ENCODE measurements around the gene OPA3. TPM values are rescaled to one million over a fixed set of nuclear protein-coding genes. Genes with fewer than 3 reads are reported as not detected.

OPA3 gene
- total RNA-seq, 2 donors from 2014 or later: 8.4 to 13.1 TPM

DNA sequence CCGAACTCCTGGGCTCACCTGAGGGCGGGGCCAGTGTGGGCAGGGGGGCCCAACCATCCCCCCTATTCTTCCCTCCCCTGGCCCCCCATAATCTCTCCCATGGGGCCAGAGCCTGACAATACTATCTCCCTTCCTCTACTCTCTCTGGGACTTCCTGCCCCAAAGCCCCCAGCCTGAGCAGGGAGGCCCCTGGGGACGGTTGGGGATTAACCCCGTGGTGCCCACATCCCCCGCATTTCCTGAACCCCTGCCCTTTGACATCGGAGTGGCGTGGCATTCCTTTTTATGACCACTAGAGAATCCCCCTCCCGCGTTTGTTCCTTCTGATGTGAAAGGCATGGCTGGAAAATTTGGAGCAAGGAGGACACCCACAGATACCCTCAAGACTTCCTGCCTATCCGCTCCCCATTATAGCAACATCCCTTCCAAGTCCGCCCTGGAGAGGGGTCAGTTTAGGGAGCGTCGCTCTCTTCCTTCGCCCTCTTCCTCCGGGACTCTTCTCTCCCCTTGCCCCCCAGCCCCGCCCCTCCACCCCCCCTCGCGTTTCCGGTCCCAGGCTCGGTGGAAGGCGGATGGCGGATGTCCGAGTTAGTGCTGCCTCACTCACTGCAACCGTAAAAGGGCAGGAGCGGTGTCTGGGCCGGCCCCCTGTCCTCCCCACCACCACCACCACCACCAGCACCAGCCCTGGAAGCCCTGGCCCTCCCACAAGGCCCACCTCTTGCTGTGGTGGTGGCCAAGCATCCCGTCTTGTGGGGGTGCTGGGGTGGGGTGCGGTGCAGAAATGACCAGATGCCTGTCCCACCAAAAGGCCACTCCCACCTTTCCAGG, 75.5 kb downstream of the OPA3 start:
- Histone ChIP-seq H3K27me3 (replicated peaks; ENCODE audit: insufficient read depth) (no peaks in the 10 kb centered on the region), H3K4me1 (ENCODE audit: control insufficient read depth in 1 of 2, low read depth in 2 of 2) (peaks cover 15 to 53% of the 10 kb centered on the region in 2 donors), H3K27ac (peak overlapping the region; percentile 96 to 99), H3K36me3 (no peaks in the 10 kb centered on the region), H3K9me3 (no peaks in the 10 kb centered on the region), H3K4me3 (peak overlapping the region; percentile 95)
- TF ChIP-seq, protein P1, sequence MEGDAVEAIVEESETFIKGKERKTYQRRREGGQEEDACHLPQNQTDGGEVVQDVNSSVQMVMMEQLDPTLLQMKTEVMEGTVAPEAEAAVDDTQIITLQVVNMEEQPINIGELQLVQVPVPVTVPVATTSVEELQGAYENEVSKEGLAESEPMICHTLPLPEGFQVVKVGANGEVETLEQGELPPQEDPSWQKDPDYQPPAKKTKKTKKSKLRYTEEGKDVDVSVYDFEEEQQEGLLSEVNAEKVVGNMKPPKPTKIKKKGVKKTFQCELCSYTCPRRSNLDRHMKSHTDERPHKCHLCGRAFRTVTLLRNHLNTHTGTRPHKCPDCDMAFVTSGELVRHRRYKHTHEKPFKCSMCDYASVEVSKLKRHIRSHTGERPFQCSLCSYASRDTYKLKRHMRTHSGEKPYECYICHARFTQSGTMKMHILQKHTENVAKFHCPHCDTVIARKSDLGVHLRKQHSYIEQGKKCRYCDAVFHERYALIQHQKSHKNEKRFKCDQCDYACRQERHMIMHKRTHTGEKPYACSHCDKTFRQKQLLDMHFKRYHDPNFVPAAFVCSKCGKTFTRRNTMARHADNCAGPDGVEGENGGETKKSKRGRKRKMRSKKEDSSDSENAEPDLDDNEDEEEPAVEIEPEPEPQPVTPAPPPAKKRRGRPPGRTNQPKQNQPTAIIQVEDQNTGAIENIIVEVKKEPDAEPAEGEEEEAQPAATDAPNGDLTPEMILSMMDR (IDR thresholded peaks at IDR 0.05): peak; percentile 36
- DNase-seq (ENCODE audit: low spot score) (peak; percentile 67), ATAC-seq (ENCODE audit: insufficient number of reproducible peaks, low FRiP score, low read depth) (peak; percentile 39)

DNA sequence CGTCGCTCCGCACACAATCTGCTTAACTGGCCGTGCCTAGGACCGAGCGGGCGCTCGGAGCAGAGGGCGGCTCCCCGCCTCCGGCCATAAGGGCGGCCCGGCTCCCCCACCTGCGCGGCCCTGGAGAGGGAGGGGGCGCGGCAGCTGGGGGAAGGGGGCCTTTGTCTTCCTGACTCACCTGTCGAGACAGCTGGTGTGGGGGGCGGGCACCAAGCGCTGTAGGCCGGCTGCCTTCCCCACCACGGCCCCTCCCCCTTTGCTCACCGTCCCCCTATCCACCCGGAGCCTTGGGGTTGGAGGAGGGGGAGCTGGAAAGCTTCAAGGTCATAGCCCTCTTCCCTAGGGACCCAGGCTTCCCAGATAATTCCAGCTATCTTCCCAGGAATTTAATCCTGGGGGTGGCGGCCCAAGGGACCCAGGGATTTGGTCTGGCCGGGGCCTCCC, 76.2 kb downstream of the OPA3 start:
- ATAC-seq (ENCODE audit: insufficient number of reproducible peaks, low FRiP score, low read depth): no peak
- Histone ChIP-seq H3K36me3 (no peaks in the 10 kb centered on the region), H3K4me3 (peak overlapping the region; percentile 95), H3K9me3 (no peaks in the 10 kb centered on the region), H3K27me3 (replicated peaks; ENCODE audit: insufficient read depth) (no peaks in the 10 kb centered on the region), H3K4me1 (ENCODE audit: control insufficient read depth in 1 of 2, low read depth in 2 of 2) (peaks cover 10 to 47% of the 10 kb centered on the region in 2 donors), H3K27ac (peak overlapping the region; percentile 96 to 99)
- no peak for DNase-seq (ENCODE audit: low spot score)
- TF ChIP-seq, protein P1 (IDR thresholded peaks at IDR 0.05): no peak

DNA sequence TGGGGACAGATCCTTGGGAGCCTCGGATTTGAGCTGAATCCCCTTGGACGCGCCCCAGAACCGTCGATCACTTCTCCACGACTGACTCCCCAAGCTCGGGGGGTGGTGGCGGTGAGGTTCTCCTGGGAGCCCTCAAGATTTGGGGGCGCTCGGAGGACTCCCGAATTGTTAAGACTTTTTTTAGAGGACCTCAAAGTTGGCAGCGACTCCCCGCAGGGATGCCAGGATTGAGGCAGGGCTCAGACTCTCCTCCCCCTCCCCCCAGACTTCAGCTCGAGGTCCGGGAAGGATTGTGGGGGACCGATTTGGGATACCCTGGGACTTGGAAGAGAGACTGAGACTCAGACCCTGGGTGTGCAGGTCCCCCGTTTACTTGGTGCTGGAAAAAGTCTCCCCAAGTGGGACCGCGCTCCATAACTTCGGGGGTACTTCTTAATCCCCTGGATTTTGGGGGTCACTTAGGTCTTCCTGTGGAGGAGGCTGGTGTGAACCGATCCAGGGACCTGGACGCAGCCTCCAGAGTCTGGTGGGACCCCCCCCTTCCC, 76.7 kb downstream of the OPA3 start:
- Histone ChIP-seq H3K9me3 (no peaks in the 10 kb centered on the region), H3K27me3 (replicated peaks; ENCODE audit: insufficient read depth) (no peaks in the 10 kb centered on the region), H3K36me3 (no peaks in the 10 kb centered on the region), H3K4me3 (peak overlapping the region; percentile 95), H3K27ac (peak overlapping the region; percentile 96 to 99), H3K4me1 (ENCODE audit: control insufficient read depth in 1 of 2, low read depth in 2 of 2) (peaks cover 7 to 42% of the 10 kb centered on the region in 2 donors)
- no peak for ATAC-seq (ENCODE audit: insufficient number of reproducible peaks, low FRiP score, low read depth)
- DNase-seq (ENCODE audit: low spot score): no peak
- TF ChIP-seq, protein P1 (IDR thresholded peaks at IDR 0.05): no peak

GRCh38 chr19:45506989-45507871, 77.4 kb downstream of the OPA3 start, which contains the start of gene VASP:
Gene VASP, plus strand, starts transcription at chr19:45507479. Its CDS starts 293 bp downstream, at chr19:45507772.
- peaks cover 4 to 35% of the 10 kb centered on the region in 2 donors for H3K4me1 ChIP-seq (ENCODE audit: control insufficient read depth in 1 of 2, low read depth in 2 of 2)
- peak within 1 kb of the TSS; percentile 95 for H3K4me3 ChIP-seq
- DNase-seq (ENCODE audit: low spot score): peak; percentile 47
- peak within 1 kb of the TSS; percentile 96 to 99 for H3K27ac ChIP-seq
- no peaks in the 10 kb centered on the region for H3K36me3 ChIP-seq
- no peaks in the 10 kb centered on the region for H3K27me3 ChIP-seq (replicated peaks; ENCODE audit: insufficient read depth)
- TF ChIP-seq, protein P1 (IDR thresholded peaks at IDR 0.05): no peak
- no peaks in the 10 kb centered on the region for H3K9me3 ChIP-seq
- no peak for ATAC-seq (ENCODE audit: insufficient number of reproducible peaks, low FRiP score, low read depth)

Measured in thoracic aorta (tissue), 2 donors.